Measurements from ENCODE around the gene CDH20.

DNA sequence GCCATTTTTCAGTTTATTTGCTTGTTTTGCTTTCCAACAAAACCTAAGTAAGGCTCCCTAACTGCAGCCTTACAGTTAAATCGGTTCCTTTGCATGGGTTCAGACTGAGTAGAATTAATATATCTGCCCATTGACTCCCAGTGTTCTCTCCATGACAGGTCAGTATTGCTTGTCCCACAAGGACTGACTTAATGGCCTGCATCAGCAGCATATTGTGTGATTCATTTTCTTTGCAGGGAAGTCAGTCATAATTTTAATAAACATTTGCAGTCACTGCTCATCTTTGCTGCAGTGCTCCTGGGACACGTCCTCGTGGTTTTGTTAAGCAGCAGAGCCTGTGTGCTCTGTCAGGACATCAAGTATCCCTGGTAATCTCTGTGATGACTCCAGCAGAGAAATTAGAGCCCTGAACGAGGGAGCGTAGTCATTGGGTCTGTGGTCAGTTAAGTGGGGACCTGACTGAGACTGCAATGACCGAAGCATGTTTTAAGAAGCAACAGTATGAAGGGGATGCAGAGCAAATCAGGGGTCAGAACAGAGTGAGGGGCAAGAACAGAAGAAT lies 93.3 kb downstream of the CDH20 start:
- TF ChIP-seq CTCF (conservative IDR thresholded peaks at IDR 0.05 in 1 of 2, IDR thresholded peaks at IDR 0.05 in 1 of 2; ENCODE audit: low read depth in 1 of 2, low read length in 2 of 2) (no peak), EZH2 (IDR thresholded peaks at IDR 0.05; ENCODE audit: low read length, missing control alignments) (no peak)

Measured in fibroblast of lung (primary cell).